Middle frontal gyrus (tissue), 1 donor: Measurements from ENCODE around the gene TNRC18.

Experiments
- DNase-seq: peaks from one replicate; pipeline ENCODE4 v3.0.0-alpha.2; 2015; ENCODE audit warnings: low spot score; ENCODE audit errors: extremely low spot score

TNRC18 gene

DNA sequence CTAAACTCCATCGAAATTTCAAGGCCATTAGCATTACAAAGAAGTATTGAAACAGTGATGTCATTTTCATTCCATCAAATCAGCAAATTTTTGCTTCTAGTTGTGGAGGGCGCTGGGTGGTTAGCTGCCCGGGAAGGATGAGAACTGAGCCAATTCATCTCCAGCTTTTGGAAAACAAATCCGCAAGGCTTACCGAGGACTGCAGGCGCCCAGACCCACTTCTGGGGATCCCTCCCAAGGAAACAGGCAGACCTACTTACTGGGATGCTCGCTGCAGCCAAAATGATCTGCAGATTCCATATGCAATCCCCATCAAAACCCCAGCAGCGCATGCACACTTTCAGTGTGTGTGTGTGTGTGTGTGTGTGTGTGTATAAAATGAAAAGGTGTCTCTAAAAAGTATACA is 19.2 kb downstream of the TNRC18 start:
- DNase-seq: no peak

DNA sequence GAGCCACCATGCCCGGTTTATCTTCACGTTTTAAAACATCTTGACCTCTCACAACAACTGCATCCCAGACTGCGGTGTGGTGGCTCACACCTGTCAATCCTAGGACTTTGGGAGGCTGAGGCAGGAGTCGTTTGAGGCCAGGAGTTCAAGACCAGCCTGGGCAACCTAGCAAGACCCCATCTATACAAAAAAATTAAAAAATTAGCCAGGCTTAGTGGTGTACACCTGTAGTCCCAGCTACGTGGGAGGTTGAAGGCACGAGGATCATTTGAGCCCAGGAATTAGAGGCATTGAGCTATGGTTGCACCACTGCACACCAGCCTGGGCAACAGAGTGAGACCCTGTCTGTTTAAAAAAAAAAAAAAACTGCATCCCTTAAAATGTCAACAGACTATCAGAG is 20.2 kb downstream of the TNRC18 start:
- DNase-seq: no peak

DNA sequence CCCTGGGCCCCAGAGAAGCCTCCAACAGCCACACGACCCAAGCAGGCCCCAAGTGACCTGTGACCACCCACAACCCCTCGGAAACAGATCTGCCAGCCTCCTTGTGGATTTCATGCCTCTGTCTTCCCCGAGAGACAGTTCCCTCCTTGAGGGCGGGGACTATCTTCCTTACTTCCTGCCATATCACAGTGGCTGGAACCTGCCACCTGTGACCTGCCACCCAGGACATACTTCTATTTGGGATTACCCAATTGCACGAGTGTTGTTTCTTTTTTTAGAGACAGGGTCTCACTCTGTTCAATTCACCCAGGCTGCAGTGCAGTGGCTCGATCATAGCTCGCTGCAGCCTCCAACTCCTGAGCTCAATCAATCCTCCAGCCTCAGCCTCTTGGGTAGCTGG is 25.9 kb downstream of the TNRC18 start:
- DNase-seq: no peak

DNA sequence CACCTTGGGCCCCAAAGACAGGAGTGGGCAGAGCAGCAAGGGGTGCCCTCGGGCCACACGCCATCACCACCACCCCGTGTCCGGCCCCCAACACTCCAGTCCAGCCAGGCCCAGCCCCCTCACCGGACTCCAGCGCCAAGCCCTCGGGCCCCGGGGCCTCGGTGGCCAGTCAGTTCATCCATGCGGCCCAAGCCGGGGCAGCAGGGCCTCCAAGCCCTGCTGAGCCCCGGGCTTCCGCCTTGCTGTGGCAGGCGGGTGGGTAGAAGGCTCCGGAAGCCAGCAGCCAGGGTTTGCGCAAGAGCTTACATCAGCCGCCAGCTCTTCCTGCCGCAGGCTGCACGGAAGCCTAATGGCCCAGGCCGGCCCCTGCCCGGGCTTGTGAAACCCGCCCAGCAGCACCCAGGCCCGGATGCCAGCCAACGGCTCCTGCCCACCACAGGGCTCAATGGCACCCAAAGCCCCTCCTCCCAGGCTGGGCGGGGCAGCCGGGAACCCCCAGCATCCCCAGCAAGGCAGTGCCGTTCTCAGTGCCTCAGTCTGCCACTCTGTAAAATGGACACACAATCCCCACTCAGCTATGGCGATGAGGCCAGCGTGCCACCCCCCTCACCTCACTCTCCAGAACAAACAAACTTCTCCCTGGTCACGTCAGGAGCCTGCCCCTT is 26.5 kb downstream of the TNRC18 start:
- DNase-seq: no peak

DNA sequence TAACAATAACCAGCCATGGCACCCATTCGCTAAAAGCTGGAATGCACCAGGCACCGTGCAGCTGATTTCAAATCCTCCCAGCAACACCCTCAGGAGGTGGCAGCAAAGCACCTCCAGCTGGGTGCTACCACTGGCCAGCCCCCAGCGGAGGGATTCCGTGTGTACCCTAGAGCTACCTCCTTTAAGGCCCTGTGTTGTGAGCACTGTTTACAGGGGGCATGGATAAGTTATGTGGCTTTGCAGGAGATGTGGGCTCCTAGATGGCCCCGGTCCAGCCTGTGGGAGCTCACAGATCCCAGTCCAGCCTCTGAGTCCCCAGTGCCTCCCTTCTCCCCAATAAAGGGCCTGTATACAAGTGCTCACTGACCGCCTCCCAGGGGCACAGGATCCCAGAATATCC is 27.1 kb downstream of the TNRC18 start:
- no peak for DNase-seq

DNA sequence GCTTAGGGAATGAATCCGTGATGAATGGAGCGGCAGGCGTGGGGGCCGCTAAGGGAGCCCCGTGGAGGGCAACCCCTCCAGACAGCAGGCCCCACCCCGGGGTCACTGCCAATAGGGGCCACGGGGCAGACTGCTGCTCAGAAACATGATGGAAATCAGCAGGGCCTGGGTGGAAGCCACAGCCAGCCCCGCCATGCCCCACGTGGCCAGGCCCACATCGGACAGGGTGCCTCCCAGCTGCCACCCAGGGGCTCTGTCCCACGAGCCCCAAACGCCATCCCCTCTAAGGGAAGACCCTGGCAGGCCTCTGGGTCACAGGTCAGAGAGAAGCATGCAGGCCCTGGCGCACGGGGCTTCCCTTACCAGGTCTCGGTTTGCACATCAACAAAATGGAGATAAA is 28.4 kb downstream of the TNRC18 start:
- DNase-seq: no peak

DNA sequence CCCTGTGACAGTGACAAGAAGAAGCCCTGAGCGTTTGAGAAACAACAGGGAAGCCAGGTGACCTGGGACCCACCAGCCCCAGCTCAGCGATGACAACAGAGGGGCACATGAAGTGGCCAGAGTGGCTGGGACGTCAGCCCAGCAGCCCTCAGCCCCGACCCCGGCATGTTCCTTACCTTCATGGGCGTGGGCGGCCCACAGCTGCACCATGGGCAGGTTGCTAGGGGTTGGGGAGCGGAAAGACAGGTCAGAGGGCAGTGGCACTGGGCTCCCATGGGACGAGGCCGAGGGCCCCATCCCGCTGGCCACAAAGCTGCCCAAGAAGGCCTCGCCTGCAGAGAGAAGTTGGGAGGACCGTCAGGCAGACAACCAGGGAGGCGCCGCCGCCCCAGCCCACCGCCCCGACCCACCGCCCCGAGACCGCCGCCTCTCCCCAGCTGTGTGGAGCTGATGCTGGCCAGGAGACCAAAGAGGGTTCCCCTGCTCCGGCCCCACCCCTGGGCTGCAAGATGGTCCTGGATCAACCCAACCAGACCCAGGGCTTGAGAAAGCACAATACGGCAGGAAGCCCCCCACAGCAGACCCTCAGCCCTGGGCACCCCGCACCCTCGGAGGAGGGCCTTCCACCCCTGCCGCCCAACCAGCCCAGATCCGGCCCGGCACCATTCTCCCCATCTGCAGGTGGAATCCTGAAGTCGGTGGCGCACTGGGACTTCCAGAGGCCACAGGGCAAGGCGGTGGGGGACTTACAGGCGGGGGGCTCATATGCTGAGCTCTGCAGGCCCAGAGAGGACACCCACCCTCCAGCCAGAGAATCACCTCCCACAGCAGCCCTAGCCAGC is 29.1 kb downstream of the TNRC18 start:
- DNase-seq: no peak

DNA sequence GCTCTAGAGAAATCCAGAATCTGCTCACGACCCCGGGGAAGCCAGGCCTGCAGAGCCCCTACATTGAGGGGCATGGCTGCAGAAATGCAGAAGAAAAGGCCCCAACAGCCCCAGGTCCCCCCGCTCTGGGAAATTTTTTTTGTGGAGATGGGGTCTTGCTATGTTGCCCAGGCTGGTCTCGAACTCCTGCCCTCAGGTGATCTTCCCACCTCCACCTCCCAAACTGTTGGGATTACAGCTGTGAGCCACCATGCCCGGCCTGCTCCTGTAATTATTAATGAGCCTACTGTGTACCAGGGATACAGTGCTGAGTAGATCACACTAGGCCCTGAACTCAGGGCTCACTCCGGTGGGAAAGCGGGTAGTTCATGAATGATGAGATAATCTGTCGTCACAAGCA is 29.9 kb downstream of the TNRC18 start:
- no peak for DNase-seq

DNA sequence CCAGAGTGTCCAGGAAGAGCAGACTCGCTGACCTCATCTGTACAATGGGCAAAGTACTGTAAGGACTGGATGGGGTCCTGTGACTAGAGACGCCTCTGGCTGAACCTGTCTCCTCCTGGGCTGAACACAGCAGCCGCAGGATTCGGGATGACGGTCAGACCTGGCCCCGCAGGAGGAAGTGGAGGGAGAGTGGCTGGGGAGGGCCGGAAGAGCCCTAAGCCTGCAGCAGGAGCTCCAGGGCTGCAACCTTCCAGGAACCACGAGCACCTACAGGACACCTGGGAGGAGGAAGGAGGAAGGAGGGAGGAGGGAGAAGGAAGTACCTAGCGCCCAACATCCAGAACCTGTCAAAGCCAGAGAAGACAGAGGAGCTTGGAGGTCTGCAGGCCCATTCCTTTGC is 30.3 kb downstream of the TNRC18 start:
- DNase-seq: no peak

DNA sequence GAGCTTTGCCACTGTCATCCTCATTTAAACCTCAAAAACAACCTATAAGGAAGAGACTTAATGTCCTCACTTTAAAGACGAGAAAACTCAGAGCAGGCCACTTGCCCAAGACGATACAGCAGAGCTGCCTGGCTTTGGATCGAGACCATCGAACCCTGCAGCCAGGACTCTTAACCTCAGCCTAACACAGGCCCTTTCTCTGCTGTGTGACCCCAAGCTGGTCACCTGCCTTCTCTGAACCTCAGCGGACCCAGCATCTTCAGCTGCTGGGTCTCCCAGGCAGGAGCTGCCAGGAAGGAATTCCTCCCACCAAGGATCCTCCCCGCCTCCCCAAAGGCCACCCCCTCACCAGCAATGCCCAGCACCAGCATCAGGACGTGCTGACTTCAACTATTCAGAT is 32.7 kb downstream of the TNRC18 start:
- no peak for DNase-seq

DNA sequence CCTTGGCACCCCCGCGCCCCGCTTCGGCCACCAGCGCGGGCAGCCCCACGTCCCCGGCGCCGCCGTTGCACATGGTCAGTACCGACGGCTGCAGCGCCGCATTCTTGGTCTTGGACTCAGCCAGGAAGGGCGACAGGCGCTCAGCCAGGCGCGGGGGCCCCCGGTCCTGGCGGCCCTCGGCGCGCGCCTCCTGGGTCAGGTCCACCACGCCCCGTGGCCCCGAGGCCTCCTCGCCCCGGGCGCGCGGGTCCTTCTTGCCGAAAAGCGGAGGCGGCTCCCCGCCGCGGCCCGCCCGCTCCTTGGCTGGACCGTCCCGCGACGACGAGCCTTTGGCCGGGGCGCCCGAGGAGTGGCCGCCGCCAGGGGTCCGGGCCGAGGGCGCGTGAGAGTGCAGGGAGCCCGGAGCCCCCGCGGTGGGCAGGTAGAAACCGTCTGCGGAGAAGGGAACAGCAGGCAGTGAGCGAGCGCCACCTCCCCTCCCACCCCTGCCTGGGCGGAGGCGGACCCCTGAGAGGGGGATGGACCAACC is 34.7 kb downstream of the TNRC18 start:
- DNase-seq: no peak

DNA sequence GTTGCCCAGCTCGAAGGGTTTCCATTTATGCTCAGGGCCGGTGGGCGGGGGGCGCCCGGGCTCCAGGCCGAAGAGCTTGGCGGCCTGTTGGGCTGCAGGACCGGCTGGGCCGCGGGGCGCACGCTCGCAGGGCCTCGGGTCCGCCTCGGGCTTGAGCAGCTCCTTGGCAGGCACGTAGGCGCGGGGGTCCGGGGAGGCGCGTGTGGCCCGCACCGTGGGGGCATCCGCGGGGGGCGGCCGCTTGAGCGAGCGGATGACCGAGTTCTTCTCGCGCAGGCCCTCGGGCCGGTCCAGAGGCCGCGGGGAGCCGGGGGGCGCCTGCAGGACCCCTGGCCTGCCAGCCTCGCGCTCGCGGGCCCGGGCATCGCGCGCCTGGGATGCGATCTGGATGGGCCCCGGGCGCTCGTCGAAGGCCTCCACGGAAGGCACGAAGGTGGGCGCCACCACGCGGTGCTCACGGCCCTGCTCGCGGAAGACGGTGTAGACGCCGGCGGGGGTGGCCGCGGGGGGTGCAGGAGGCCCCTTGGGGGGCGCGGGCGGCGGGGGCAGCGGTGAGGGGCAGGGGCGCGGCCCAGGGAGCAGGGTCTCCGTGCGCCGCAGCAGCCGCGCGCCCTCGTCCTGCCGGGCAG is 35.2 kb downstream of the TNRC18 start:
- DNase-seq: no peak

DNA sequence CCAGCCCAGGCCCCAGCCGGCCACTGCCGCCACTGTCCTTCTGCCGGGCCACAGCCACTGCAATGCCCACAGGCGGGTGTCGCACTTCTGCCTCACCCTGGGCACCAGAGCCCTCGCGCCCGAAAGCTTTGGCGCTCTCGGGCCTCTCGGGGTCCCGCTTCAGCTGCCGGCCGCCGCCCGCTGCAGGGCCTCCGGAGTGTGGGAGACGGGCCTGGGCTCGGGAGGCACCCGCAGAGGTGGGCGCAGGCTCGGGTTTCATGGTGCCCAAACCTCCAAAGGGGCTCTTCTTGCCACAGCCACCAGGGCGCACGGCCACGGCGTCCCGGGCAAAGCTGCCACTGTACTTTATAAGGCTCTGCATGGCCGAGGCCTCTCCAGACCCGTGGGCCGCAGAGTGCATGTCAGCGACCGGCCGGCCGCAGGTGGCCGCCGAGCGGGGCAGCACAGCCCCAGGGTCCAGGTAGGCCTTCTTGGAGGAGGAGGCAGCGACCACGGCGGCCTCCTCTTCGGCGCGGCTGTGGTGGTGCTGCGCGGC is 35.9 kb downstream of the TNRC18 start:
- no peak for DNase-seq

DNA sequence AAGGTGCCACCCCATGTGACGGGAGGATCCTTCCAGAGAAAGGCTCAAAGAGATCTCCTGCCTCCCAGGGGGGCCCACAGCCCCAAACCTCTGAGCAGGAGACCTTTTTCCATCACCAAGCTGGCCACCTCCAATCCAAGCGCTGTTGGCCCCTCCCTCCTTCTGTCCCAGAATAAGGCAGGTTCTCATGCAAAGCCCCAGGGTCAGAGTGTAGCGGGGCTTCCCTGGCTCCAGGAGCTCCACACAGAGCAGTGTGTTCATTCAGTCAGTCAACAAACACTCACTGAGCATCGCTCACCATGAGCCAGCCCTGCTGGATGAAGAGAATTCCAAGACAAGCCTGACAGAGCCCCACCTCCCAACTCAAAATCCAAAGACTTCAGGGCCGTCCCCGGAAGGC is 39.0 kb downstream of the TNRC18 start:
- no peak for DNase-seq

DNA sequence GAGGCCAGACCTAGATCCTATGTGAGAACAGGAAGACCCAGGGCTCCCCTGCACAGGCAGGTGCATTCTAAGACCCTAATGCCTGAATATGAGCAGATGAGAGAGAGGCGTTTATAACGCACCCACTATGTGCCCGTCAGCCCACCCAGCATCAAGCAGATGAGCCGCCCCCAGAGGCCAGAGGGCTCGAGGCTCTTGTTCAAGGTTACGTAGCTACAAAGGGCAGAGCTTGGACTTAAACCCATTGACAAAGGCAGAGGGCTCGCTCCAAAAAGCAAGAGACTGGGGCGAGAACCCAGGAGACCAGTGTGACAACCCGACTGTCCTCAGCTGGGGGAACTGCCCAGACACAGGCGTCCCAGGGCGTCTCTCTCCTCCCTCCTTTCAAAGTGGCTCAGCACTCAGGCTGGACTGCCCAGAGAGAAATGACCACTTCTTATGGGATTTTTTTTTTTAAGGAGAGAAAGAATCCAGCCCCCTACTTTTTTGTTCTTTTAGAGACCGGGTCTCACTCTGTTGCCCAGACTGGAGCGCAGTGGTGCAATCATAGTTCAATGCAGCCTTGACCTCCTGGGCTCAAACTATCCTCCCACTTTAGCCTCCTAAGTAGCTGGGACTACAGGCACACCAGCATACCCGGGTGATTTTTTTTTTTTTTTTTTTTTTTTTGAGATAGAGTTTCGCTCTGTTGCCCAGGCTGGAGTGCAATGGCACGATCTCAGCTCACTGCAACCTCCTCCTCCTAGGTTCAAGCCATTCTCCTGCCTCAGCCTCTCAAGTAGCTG is 40.1 kb downstream of the TNRC18 start:
- DNase-seq: no peak

DNA sequence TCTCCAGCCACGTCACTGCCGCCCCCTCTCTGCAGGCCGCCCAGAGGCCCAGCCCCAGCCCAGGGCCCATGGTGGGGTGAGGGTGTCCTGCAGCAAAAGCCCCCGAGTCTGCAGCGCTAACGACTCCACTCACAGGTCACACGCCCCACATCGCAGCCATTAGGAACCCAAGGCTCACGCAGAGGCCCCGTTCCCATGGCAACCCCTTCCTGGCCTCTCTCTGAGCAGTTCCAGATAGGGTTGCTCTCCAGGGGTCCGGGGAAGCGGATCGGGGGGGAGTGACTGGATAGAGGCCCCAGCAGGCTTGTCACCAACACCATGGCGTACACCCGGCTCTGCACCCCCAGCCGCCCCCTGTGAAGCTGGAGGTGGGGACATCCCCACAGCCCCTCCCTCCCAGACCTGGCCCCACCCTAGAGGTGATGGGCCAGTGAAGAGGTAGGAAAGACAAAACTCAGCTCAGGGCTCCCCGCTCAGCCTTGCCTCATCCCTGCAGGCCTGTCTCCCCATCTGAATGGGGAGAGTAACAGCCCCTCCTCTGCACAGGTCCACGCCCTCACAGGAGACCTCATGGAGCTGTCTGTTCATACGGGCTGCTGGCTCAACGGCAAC is 41.2 kb downstream of the TNRC18 start:
- DNase-seq: no peak

DNA sequence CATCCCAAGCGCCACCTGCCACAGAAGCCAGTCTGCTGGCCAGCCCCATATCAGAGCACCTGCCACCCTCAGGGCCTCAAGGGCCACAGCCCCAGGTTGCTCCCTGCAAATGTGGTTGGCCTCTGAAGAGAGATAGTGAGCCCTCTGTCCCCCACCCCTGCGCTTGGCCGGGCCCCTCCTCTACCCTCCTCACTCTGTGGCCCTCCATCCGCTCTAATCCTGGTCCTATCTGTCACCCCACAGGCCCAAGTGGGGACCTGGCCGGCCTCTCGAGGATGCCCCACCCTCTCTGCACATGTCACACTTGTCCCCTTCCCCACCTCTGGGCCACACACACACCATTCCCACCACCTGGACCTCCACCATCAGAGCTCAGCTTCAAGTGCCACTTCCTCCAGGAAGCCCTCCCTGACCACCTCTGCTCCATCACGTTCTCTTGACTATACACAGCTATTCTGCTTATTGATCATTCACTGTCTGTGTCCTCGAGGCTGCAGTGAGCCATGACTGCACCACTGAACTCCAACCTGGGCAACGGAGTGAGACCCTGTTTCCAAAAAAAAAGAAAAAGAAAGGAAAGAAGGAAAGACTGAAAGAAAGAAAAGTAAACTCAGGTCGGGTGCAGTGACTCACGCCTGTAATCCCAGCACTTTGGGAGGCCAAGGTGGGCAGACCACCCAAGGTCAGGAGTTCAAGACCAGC is 42.4 kb downstream of the TNRC18 start:
- no peak for DNase-seq

DNA sequence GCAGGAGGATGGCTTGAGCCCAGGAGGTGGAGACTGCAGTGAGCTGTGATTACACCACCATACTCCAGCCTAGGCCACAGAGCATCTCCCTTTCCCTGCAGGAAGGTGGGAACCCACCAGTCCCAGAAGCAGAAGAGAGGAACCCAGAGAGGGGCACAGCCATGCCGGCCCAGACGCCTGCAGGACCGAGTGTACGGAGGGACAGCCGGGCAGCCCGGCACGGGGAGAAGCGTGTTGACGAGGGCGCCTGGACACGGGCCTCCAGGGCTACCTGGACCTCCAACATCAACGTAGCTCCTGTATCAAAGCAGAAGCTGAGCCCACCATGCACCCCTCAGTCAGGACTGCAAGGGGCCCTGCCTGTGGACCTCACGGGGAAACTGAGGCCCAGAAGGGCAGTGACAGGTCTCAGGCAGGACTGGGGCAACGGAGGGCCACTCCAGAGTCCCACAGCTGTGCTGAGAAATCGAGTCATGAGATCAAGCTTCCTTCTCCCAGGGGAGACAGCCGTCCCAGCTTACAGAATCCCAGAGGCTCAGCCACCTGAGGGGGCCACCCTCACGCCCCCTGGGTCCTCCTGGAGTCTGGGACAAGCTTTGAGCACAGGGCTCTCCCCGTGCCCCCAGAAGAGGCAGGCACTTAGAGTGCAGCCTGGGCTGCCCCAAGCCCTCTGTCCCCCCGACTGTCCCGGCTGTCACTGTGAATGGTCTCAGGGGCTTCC is 43.1 kb downstream of the TNRC18 start:
- DNase-seq: no peak

DNA sequence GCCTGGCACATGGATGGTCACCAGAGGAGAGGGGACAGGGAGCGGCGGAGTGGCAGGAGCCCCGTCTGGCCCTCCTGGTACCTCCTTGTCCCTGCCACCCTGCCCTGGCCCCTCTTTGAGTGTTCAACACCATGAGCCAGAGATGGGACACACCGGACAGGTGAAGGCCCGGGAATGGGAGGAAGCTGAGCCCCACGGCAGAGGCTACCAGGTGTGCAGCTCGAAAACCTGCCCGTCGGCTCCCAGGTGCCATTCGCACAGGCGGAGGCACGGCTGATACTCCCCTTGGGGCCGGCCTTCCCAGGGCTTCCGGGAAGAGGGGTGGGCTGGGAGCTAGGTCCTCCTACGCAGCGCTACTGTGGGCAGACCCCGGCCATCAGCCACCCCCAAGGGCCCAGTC is 44.1 kb downstream of the TNRC18 start:
- no peak for DNase-seq

DNA sequence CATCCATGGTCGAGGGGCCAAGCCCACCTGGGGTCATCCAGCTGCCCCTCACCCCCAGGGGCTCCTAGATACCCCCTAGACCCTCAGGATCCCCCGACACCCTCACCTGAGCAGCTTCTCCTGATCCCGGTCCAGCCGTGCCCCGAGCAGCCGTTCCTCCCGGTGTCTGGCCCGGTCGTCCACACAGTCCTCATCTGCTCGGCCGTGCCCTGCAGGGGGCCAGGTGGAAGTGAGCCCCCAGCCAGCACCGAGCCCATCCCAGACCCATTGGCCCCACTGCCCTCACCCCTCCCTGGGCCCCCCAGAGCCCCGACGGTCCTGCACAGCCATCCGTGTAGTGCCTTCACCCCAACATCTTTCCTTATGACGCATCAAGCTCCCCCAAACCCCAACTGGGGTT is 45.8 kb downstream of the TNRC18 start:
- no peak for DNase-seq
